Measurements from ENCODE around the gene DAPK3.
"Not testable (repeated sequence)": the region's sequence is repeated elsewhere in the genome, so short reads cannot be mapped to it uniquely, and the experiment has no call there.

The DAPK3 gene

DNA sequence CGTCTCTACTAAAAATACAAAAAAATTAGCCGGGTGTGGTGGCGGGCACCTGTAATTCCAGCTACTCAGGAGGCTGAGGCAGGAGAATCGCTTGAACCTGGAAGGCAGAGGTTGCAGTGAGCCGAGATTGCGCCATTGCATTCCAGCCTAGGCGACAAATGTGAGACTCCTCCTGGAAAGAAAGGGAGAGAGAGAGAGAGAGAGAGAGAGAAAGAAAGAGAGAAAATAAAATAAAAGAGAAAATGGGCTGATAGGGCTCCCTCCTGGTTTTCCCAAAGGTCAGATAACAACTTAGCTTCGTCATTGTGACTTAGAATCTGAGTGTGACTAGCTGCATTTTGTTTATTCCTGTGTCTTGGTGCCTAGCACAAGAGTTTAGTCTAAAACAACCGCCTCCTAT is 34.5 kb upstream of the DAPK3 start:
- H3K4me1 ChIP-seq (ENCODE audit: control insufficient read depth in 5 of 5, insufficient read depth in 5 of 5, low read length in 5 of 5), result peaks cover 3 to 37% (median 34%) of the 10 kb centered on the region in 5 donors

DNA sequence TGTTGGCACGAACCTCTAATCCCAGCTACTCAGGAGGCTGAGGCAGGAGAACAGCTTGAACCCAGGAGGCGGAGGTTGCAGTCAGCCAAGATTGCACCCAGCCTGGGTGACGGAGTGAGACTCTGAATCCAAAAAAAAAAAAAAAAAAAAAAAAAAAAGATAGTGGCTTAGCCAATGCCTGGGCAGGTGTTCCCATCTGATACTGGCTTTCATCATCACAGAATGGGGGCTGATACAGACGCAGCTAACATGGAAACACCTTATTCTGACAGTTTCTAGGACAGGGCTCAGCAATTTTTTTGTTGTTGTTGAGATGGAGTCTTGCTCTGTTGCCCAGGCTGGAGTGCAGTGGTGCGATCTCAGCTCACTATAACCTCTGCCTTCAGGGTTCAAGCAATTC is 29.9 kb upstream of the DAPK3 start:
- not testable (repeated sequence) for H3K36me3 ChIP-seq (ENCODE audit: control insufficient read depth in 5 of 5, insufficient read depth in 5 of 5, low read length in 5 of 5); H3K4me3 ChIP-seq (ENCODE audit: low read depth in 1 of 5, low read length in 5 of 5); H3K4me1 ChIP-seq (ENCODE audit: control insufficient read depth in 5 of 5, insufficient read depth in 5 of 5, low read length in 5 of 5); H3K9ac ChIP-seq (ENCODE audit: low read length in 5 of 5); H3K27ac ChIP-seq (ENCODE audit: low read depth, low read length); H3K9me3 ChIP-seq (ENCODE audit: control insufficient read depth in 5 of 5, low read length in 5 of 5); H3K27me3 ChIP-seq (ENCODE audit: control insufficient read depth in 5 of 5, insufficient read depth in 4 of 5, low read length in 5 of 5)

More for the DNA sequence above, 34.5 kb upstream of the DAPK3 start:
- H3K9ac ChIP-seq (ENCODE audit: low read length in 5 of 5); H3K9me3 ChIP-seq (ENCODE audit: control insufficient read depth in 5 of 5, low read length in 5 of 5); H3K4me3 ChIP-seq (ENCODE audit: low read depth in 1 of 5, low read length in 5 of 5); H3K27me3 ChIP-seq (ENCODE audit: control insufficient read depth in 5 of 5, insufficient read depth in 4 of 5, low read length in 5 of 5); H3K36me3 ChIP-seq (ENCODE audit: control insufficient read depth in 5 of 5, insufficient read depth in 5 of 5, low read length in 5 of 5); H3K27ac ChIP-seq (ENCODE audit: low read depth, low read length): not testable (repeated sequence)

DNA sequence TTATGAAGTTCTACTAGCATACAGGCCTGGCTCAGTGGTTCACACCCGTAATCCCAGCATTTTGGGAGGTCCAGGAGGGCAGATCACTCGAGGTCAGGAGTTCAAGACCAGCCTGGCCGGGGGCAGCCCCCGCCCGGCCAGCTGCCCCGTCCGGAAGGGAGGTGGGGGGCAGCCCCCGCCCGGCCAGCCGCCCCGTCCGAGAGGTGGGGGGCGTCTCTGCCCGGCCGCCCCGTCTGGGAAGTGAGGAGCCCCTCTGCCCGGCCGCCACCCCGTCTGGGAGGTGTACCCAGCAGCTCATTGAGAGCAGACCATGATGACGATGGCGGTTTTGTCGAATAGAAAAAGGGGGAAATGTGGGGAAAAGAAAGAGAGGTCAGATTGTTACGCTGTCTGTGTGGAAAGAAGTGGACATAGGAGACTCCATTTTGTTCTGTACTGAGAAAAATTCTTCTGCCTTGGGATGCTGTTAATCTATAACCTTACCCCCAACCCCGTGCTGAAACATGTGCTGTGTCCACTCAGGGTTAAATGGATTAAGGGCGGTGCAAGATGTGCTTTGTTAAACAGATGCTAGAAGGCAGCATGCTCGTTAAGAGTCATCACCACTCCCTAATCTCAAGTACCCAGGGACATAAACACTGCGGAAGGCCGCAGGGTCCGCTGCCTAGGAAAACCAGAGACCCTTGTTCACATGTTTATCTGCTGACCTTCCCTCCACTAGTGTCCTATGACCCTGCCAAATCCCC is 27.9 kb upstream of the DAPK3 start:
- not testable (repeated sequence) for H3K9ac ChIP-seq (ENCODE audit: low read length in 5 of 5); H3K27me3 ChIP-seq (ENCODE audit: control insufficient read depth in 5 of 5, insufficient read depth in 4 of 5, low read length in 5 of 5); H3K4me1 ChIP-seq (ENCODE audit: control insufficient read depth in 5 of 5, insufficient read depth in 5 of 5, low read length in 5 of 5); H3K36me3 ChIP-seq (ENCODE audit: control insufficient read depth in 5 of 5, insufficient read depth in 5 of 5, low read length in 5 of 5); H3K4me3 ChIP-seq (ENCODE audit: low read depth in 1 of 5, low read length in 5 of 5); H3K27ac ChIP-seq (ENCODE audit: low read depth, low read length); H3K9me3 ChIP-seq (ENCODE audit: control insufficient read depth in 5 of 5, low read length in 5 of 5)

DNA sequence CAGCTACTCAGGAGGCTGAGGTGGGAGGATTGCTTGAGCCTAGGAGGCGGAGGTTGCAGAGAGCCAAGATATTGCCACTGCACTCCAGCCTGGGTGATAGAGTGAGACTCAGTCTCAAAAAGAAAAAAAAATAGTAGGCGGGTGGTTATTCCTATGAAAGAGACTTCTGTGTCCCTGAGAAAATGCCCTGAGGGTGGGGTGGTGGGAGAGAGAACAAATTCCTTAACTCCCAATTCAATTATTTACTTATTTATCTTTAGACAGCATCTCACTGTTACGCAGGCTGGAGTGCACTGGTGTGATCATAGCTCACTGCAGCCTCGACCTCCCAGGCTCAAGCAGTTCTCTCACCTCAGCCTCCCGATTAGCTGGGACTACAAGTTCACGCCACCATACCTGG is 24.7 kb upstream of the DAPK3 start:
- Histone ChIP-seq H3K4me1 (ENCODE audit: control insufficient read depth in 5 of 5, insufficient read depth in 5 of 5, low read length in 5 of 5) (peaks cover 0 to 2% (median 0%) of the 10 kb centered on the region in 5 donors), H3K4me3 (ENCODE audit: low read depth in 1 of 5, low read length in 5 of 5) (no peak overlapping the region), H3K27me3 (ENCODE audit: control insufficient read depth in 5 of 5, insufficient read depth in 4 of 5, low read length in 5 of 5) (no peaks in the 10 kb centered on the region), H3K9ac (ENCODE audit: low read length in 5 of 5) (no peak overlapping the region), H3K36me3 (ENCODE audit: control insufficient read depth in 5 of 5, insufficient read depth in 5 of 5, low read length in 5 of 5) (no peaks in the 10 kb centered on the region), H3K9me3 (ENCODE audit: control insufficient read depth in 5 of 5, low read length in 5 of 5) (no peaks in the 10 kb centered on the region), H3K27ac (ENCODE audit: low read depth, low read length) (no peak overlapping the region)

DNA sequence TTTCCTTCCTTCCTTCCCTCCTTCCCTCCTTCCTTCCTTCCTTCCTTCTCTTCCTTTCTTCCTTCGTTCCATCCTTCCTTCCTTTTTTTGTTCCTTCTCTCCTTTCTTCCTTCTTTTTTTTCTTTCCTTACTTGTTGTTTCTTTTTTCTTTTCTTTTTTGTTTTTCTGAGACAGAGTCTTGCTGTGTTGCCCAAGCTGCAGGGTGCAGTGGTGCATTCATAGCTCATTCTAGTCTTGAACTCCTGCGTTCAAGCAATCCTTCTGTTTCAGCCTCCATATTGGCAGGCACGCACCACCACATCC is 19.9 kb upstream of the DAPK3 start:
- no peaks in the 10 kb centered on the region for H3K27me3 ChIP-seq (ENCODE audit: control insufficient read depth in 5 of 5, insufficient read depth in 4 of 5, low read length in 5 of 5)
- no peak overlapping the region for H3K9ac ChIP-seq (ENCODE audit: low read length in 5 of 5)
- no peaks in the 10 kb centered on the region for H3K36me3 ChIP-seq (ENCODE audit: control insufficient read depth in 5 of 5, insufficient read depth in 5 of 5, low read length in 5 of 5)
- H3K27ac ChIP-seq (ENCODE audit: low read depth, low read length), result no peak overlapping the region
- H3K4me3 ChIP-seq (ENCODE audit: low read depth in 1 of 5, low read length in 5 of 5), result no peak overlapping the region
- no peaks in the 10 kb centered on the region for H3K9me3 ChIP-seq (ENCODE audit: control insufficient read depth in 5 of 5, low read length in 5 of 5)
- H3K4me1 ChIP-seq (ENCODE audit: control insufficient read depth in 5 of 5, insufficient read depth in 5 of 5, low read length in 5 of 5), result peaks cover 10 to 31% (median 27%) of the 10 kb centered on the region in 5 donors

DNA sequence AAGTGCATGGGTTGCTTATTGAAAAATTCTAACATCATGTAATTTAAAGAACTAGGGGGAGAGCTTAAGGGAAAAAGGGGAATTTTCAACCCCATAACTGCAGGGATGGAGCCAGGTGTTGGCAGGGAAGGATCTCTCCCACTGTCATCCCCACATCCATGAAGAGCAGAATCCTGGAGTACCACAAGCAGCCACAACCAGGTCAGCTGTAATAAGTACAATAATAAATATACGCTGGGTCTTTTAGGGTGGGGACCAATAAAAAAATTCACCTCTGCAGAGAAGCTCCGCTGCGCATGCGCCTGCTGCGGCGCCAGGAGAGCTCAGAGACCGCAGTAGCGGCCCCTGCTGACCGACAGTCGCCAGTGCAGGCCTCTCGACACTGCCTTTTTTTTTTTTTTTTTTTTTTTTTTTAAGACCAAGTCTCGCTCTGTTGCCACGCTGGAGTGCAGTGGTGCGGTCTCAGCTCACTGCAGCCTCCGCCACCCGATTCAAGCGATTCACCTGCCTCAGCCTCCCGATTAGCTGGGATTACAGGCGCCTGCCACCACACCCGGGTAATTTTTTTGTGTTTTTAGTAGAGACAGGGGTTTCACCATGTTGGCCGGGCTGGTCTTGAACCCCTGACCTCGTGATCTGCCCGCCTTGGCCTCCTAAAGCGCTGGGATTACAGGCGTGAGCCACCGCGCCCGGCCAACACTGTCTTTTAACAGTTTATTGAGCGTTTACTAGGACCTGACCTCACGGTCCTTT is 16.9 kb upstream of the DAPK3 start:
- Histone ChIP-seq H3K36me3 (ENCODE audit: control insufficient read depth in 5 of 5, insufficient read depth in 5 of 5, low read length in 5 of 5) (peaks cover 0 to 16% (median 15%) of the 10 kb centered on the region in 5 donors), H3K27ac (ENCODE audit: low read depth, low read length) (no peak overlapping the region), H3K4me1 (ENCODE audit: control insufficient read depth in 5 of 5, insufficient read depth in 5 of 5, low read length in 5 of 5) (peaks cover 19 to 53% (median 50%) of the 10 kb centered on the region in 5 donors), H3K4me3 (ENCODE audit: low read depth in 1 of 5, low read length in 5 of 5) (peak overlapping the region in 3 of 5 donors; percentile 22 to 35 (median 22)), H3K27me3 (ENCODE audit: control insufficient read depth in 5 of 5, insufficient read depth in 4 of 5, low read length in 5 of 5) (no peaks in the 10 kb centered on the region), H3K9ac (ENCODE audit: low read length in 5 of 5) (no peak overlapping the region), H3K9me3 (ENCODE audit: control insufficient read depth in 5 of 5, low read length in 5 of 5) (no peaks in the 10 kb centered on the region)

DNA sequence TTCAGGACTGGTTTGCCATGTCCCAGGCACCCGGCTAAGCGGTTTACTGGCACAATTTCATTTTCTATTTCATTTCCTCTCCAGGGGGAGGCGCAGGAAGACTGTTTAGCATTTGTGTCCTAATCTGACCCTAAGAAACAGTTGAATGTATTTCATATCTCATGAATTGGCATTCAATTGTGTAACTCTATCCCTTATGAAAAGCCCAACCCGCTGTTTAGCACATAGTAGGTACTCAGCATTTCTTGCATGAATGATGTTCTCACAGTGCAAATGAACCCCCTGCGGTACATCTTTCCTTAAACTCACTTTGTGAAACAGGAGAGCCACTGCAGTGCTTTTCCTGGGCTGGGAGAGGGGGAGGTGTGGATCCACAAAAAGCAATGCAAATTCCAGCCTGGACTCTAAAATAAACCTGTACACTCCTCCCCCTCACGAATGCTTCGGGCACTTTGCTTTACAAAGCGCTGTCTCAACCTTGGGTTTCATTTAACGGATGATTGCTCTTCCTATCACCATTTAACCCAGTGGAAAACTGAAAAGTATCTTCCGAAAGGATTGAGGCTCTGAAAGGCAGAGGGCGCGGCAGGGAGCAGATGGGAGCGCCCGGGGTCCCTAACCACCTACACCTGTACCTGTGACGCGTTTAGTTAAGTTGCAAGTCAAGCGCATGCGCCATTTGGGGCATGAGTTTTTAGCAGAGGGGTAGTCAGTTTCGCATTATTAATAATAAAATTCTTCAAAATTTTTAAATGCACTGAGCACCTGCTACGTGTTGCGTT is 15.6 kb upstream of the DAPK3 start:
- no peaks in the 10 kb centered on the region for H3K9me3 ChIP-seq (ENCODE audit: control insufficient read depth in 5 of 5, low read length in 5 of 5)
- peaks cover 19 to 61% (median 57%) of the 10 kb centered on the region in 5 donors for H3K4me1 ChIP-seq (ENCODE audit: control insufficient read depth in 5 of 5, insufficient read depth in 5 of 5, low read length in 5 of 5)
- H3K36me3 ChIP-seq (ENCODE audit: control insufficient read depth in 5 of 5, insufficient read depth in 5 of 5, low read length in 5 of 5), result peaks cover 0 to 29% (median 28%) of the 10 kb centered on the region in 5 donors
- H3K27me3 ChIP-seq (ENCODE audit: control insufficient read depth in 5 of 5, insufficient read depth in 4 of 5, low read length in 5 of 5), result no peaks in the 10 kb centered on the region
- peak overlapping the region in 4 of 5 donors; percentile 77 to 98 (median 88) for H3K4me3 ChIP-seq (ENCODE audit: low read depth in 1 of 5, low read length in 5 of 5)
- peak overlapping the region in 2 of 5 donors; percentile 47 to 67 for H3K9ac ChIP-seq (ENCODE audit: low read length in 5 of 5)
- peak overlapping the region; percentile 97 for H3K27ac ChIP-seq (ENCODE audit: low read depth, low read length)

DNA sequence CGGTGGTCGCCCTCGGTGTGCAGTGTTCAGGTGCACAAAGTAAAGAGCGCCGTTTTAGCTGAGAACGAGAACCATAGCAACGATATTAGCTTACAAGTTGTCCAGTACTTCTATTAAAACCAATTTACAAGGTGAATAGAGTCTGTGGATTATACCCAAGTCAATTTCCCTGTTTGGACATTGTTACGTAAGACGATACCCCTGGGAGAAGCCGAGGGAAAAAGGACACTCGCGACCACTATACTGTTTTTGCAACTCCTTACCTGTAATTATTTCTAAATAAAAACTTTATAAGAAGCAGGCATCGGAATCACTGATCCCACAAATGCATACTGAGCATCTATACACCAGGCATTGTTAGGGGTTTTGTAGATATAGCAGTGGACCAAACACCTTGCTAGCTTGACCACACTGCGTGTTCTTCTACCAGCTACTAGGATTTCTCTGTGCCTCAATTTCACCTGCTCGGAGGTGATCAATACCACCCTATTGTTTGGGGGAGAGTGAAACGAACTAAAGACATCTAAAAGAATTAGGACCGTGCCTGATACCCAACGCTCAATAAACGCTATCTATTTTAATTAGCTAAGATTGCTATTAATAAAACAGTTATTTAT is 14.9 kb upstream of the DAPK3 start:
- Histone ChIP-seq H3K4me3 (ENCODE audit: low read depth in 1 of 5, low read length in 5 of 5) (peak overlapping the region; percentile 77 to 98 (median 83)), H3K27me3 (ENCODE audit: control insufficient read depth in 5 of 5, insufficient read depth in 4 of 5, low read length in 5 of 5) (no peaks in the 10 kb centered on the region), H3K4me1 (ENCODE audit: control insufficient read depth in 5 of 5, insufficient read depth in 5 of 5, low read length in 5 of 5) (peaks cover 19 to 61% (median 57%) of the 10 kb centered on the region in 5 donors), H3K36me3 (ENCODE audit: control insufficient read depth in 5 of 5, insufficient read depth in 5 of 5, low read length in 5 of 5) (peaks cover 0 to 36% (median 35%) of the 10 kb centered on the region in 5 donors), H3K9ac (ENCODE audit: low read length in 5 of 5) (peak overlapping the region in 3 of 5 donors; percentile 47 to 67 (median 67)), H3K9me3 (ENCODE audit: control insufficient read depth in 5 of 5, low read length in 5 of 5) (no peaks in the 10 kb centered on the region), H3K27ac (ENCODE audit: low read depth, low read length) (peak overlapping the region; percentile 97)

DNA sequence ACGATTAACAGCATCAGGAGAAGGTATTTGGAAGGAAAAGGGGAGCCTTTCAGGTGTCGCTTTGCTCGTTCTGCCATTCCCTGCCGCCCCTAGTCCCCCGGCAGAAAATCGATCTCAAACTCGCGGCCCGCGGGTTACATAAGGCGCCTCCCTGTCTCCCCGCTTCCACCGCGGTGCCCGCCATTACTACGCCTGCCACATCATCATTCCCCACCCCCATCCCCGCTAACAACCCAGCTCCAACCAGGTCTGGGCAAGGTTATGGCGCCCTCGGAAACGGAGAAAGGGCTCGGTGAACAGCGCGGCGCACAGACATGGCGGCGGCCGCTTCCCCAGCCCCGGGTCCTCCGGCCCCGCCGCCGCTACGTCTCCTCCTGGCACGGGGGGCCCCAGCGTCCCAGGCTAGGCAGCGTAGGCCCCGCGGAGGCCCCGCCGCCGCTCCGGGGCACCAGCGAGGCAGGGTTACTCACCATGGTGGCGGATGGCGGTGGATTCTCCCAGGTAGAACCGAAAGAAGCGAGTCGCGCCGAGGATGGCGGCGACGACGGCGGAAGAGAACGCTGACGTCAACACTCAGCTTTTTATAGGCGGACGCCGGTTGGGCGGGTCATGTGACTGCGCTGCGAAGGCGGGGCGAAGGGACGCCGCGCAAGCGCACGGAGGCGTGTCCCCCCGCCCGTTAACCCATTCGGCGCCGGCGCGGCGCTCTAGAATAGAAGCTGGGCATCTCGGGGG is 14.2 kb upstream of the DAPK3 start, which contains the start of gene EEF2:
EEF2 (minus strand) TSS at position 556 of the 735 bp plus-strand sequence; CDS start at position 473, 83 bp downstream.
- peak within 1 kb of the TSS; percentile 91 to 100 (median 93) for H3K9ac ChIP-seq (ENCODE audit: low read length in 5 of 5)

More for the DNA sequence above, 14.2 kb upstream of the DAPK3 start, which contains the start of gene EEF2:
- Histone ChIP-seq H3K4me3 (ENCODE audit: low read depth in 1 of 5, low read length in 5 of 5) (peak within 1 kb of the TSS; percentile 81 to 98 (median 96)), H3K27ac (ENCODE audit: low read depth, low read length) (peak within 1 kb of the TSS; percentile 97), H3K27me3 (ENCODE audit: control insufficient read depth in 5 of 5, insufficient read depth in 4 of 5, low read length in 5 of 5) (no peaks in the 10 kb centered on the region), H3K36me3 (ENCODE audit: control insufficient read depth in 5 of 5, insufficient read depth in 5 of 5, low read length in 5 of 5) (peaks cover 0 to 43% (median 42%) of the 10 kb centered on the region in 5 donors), H3K4me1 (ENCODE audit: control insufficient read depth in 5 of 5, insufficient read depth in 5 of 5, low read length in 5 of 5) (peaks cover 17 to 61% (median 56%) of the 10 kb centered on the region in 5 donors), H3K9me3 (ENCODE audit: control insufficient read depth in 5 of 5, low read length in 5 of 5) (no peaks in the 10 kb centered on the region)
